Lower leg skin (tissue), 4 donors: ENCODE data around the gene LRRC51. TPM values are rescaled to one million over a fixed set of nuclear protein-coding genes. Genes with fewer than 3 reads are reported as not detected.

Experiments used
- DNase-seq, 2 donors: peaks; one replicate each; pipeline ENCODE4 v3.0.0-alpha.2; 2019; ENCODE audit warnings: low spot score in 2 of 2
- H3K4me3 ChIP-seq: fragments of 200-600 bp; sonication (generic); 2 replicates; pipeline ENCODE4 v1.5.1; 2017; ENCODE audit warnings: mild to moderate bottlenecking, low read depth; ENCODE audit not compliant: poor library complexity, severe bottlenecking
- POLR2A ChIP-seq, 2 donors: fragments of 450-650 bp; IDR thresholded peaks; one replicate each; pipeline ENCODE4 v1.6.1; 2016 to 2017; ENCODE audit warnings: antibody characterized with exemption in 2 of 2, mild to moderate bottlenecking in 1 of 2, moderate library complexity in 1 of 2
- WGBS, 2 donors: methylation state at CpG; one replicate each; pipeline ENCODE4 v1.1.5; 2018; 5-methylcytosine and 5-hydroxymethylcytosine counted together
- intact Hi-C: fragments of 100-400 bp; cut with DNase I; formaldehyde crosslinking; loops from one replicate; pipeline ENCODE4 v1.15.0; 2023; ENCODE audit warnings: low total_unique reads
- total RNA-seq, 4 donors: library from RNA; depleted of rRNA; stranded (reverse); fragments of >200 nt; gene quantifications; one replicate each; pipeline ENCODE4 v1.1.0, GENCODE V29; 2016
- TF ChIP-seq, protein P1 (sequence below), 3 donors: fragments of 450-650 bp; IDR thresholded peaks; one replicate each; pipeline ENCODE4 v1.5.1; 2016; ENCODE audit warnings: antibody characterized with exemption in 3 of 3, mild to moderate bottlenecking in 3 of 3, moderate library complexity in 2 of 3

The LRRC51 gene
- total RNA-seq, 4 donors from 2014 or later = 1.9 to 16.9 (median 4.9) TPM

DNA sequence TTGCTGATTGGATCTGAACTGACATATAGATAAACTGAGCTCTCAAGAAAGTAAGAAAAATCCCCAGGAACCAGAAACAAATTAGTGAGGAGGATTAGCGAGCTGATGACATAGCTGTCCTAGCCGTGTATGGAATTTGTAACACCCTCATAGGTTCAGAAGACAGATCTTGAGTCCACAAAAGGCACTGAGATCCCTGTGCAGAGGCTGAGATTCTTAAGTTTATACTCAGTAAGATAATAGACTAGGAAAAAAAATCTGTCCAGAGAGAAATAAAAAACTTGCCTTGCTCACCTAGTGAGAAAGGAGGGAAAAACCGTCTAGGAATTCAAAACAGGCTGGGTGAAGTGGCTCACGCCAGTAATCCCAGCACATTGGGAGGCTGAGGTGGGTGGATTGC lies 4.9 kb upstream of the LRRC51 start:
- 87 to 90% methylated on average over 4 of the region's 4 CpGs for WGBS, 2 donors
- intact Hi-C loops = no loop called here
- no peak overlapping the region for H3K4me3 ChIP-seq
- DNase-seq = no peak
- no peak for TF ChIP-seq POLR2A (IDR thresholded peaks at IDR 0.05)
- TF ChIP-seq, protein P1, sequence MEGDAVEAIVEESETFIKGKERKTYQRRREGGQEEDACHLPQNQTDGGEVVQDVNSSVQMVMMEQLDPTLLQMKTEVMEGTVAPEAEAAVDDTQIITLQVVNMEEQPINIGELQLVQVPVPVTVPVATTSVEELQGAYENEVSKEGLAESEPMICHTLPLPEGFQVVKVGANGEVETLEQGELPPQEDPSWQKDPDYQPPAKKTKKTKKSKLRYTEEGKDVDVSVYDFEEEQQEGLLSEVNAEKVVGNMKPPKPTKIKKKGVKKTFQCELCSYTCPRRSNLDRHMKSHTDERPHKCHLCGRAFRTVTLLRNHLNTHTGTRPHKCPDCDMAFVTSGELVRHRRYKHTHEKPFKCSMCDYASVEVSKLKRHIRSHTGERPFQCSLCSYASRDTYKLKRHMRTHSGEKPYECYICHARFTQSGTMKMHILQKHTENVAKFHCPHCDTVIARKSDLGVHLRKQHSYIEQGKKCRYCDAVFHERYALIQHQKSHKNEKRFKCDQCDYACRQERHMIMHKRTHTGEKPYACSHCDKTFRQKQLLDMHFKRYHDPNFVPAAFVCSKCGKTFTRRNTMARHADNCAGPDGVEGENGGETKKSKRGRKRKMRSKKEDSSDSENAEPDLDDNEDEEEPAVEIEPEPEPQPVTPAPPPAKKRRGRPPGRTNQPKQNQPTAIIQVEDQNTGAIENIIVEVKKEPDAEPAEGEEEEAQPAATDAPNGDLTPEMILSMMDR (IDR thresholded peaks at IDR 0.05) = no peak

GRCh38 chr11:72078477-72078876 lies 2.2 kb upstream of the LRRC51 start:
- WGBS, 2 donors = 58 to 59% methylated on average over 6 of the region's 6 CpGs
- intact Hi-C loops = no loop called here
- TF ChIP-seq, protein P1 (IDR thresholded peaks at IDR 0.05) = no peak
- no peak for TF ChIP-seq POLR2A (IDR thresholded peaks at IDR 0.05)
- no peak for DNase-seq
- no peak overlapping the region for H3K4me3 ChIP-seq

GRCh38 chr11:72079819-72080325 lies 778 bp upstream of the LRRC51 start:
- no peak for TF ChIP-seq POLR2A (IDR thresholded peaks at IDR 0.05)
- TF ChIP-seq, protein P1 (IDR thresholded peaks at IDR 0.05) = no peak
- peak in 1 of 2 donors; percentile 89 for DNase-seq
- peak overlapping the region; percentile 54 for H3K4me3 ChIP-seq
- 3 to 5% methylated on average over 16 of the region's 16 CpGs for WGBS, 2 donors
- intact Hi-C loops = loop anchor here (5.0 kb wide), 1 partner anchor 38 kb away; no protein-coding TSS in a partner anchor

DNA sequence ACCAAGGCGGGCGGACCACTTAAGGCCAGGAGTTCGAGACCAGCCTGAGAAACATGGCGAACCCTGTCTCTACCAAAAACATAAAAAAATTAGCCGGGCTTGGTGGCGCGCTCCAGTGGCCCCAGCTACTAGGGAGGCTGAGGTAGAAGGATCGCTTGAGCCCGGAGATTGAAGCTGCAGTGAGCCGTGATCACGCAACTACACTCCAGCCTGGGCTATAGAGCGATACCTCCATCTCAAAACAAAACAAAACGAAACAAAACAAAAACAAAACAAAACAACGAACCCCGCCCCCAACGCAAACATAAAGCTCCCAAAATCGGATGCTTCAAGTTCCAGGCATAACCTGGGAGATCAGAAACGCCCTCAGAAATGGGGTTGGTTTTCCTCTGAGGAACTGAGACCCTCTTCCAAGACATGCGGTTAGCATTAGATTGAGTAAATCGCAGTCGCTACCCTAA lies 564 bp downstream of the LRRC51 start:
- TF ChIP-seq, protein P1 (IDR thresholded peaks at IDR 0.05) = no peak
- no peak for TF ChIP-seq POLR2A (IDR thresholded peaks at IDR 0.05)
- intact Hi-C loops = loop anchor here (5.0 kb wide), 1 partner anchor 39 kb away; no protein-coding TSS in a partner anchor
- peak overlapping the region; percentile 14 for H3K4me3 ChIP-seq
- DNase-seq = no peak
- 69 to 74% methylated on average over 21 of the region's 21 CpGs for WGBS, 2 donors

DNA sequence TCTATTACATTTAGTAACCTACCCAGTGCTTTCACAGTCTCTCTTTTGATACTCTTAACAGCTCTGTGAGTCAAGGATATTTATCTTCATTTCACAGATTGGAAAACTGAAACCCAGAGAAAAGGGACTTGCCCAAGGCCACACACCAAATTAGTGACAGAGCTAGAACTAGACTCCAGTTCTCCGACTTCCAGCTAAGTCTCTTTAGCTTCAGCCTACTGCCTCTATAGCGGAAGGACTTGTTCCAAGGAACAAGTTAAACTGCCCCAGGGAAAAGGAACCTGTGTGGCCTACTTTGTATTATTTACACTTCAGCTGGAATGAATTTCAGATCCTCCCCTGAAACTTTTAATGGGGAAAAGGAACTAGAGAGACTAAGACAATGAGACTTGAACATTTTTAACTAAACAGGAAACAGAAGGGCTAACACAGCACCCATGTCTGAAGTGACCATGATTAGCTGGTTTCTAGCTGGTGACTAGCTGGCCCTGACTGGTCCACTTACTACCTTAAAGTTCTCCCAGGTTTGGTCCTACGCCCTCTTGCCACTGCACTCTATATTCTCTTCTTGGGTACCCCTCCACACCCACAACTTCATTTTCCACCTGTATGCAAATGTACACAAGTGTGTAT lies 1.3 kb downstream of the LRRC51 start:
- H3K4me3 ChIP-seq = no peak overlapping the region
- TF ChIP-seq, protein P1 (IDR thresholded peaks at IDR 0.05) = no peak
- no peak for TF ChIP-seq POLR2A (IDR thresholded peaks at IDR 0.05)
- DNase-seq = no peak
- WGBS, 2 donors = 49 to 53% methylated on average over 3 of the region's 3 CpGs
- intact Hi-C loops = loop anchor here (5.0 kb wide), 1 partner anchor 40 kb away; no protein-coding TSS in a partner anchor
